GM19324 (cell line): ENCODE data around the gene SBK1.

ENCODE experiments used
- ATAC-seq: cut with Tn5 transposase; IDR thresholded peaks from one replicate; pipeline ENCODE4 v1.9.1; 2021; ENCODE audit warnings: mild to moderate bottlenecking, moderate library complexity; ENCODE audit not compliant: unreplicated experiment, low FRiP score

The SBK1 gene

GRCh38 chr16:28303132-28303531 is 10.8 kb downstream of the SBK1 start:
- ATAC-seq = no peak

- no peak for ATAC-seq
Measured at GRCh38 chr16:28304214-28304613, 11.9 kb downstream of the SBK1 start.

GRCh38 chr16:28307936-28308335 is 15.6 kb downstream of the SBK1 start:
- ATAC-seq = no peak

GRCh38 chr16:28308794-28309584 is 16.7 kb downstream of the SBK1 start:
- ATAC-seq = no peak

- ATAC-seq = no peak
Measured at GRCh38 chr16:28309811-28310311, 17.5 kb downstream of the SBK1 start.

GRCh38 chr16:28310796-28311195 is 18.5 kb downstream of the SBK1 start:
- ATAC-seq = no peak

- no peak for ATAC-seq
Measured at GRCh38 chr16:28311413-28311812, 19.1 kb downstream of the SBK1 start.

- no peak for ATAC-seq
Measured at GRCh38 chr16:28311913-28312312, 19.6 kb downstream of the SBK1 start.

GRCh38 chr16:28312327-28312726 is 20.0 kb downstream of the SBK1 start:
- ATAC-seq = no peak

GRCh38 chr16:28313587-28313986 is 21.3 kb downstream of the SBK1 start:
- ATAC-seq = no peak

GRCh38 chr16:28316054-28316453 is 23.7 kb downstream of the SBK1 start:
- ATAC-seq = no peak

GRCh38 chr16:28317040-28317880 is 24.9 kb downstream of the SBK1 start:
- no peak for ATAC-seq

GRCh38 chr16:28318042-28318744 is 25.9 kb downstream of the SBK1 start:
- ATAC-seq = no peak

- ATAC-seq = no peak
Measured at GRCh38 chr16:28319476-28320022, 27.2 kb downstream of the SBK1 start.

GRCh38 chr16:28320023-28320561 is 27.8 kb downstream of the SBK1 start:
- no peak for ATAC-seq

- no peak for ATAC-seq
Measured at GRCh38 chr16:28320741-28321140, 28.4 kb downstream of the SBK1 start.

GRCh38 chr16:28321700-28322411 is 29.5 kb downstream of the SBK1 start:
- no peak for ATAC-seq

- ATAC-seq = no peak
Measured at GRCh38 chr16:28324235-28324886, 32.0 kb downstream of the SBK1 start.

- ATAC-seq = no peak
Measured at GRCh38 chr16:28324887-28325279, 32.6 kb downstream of the SBK1 start.
